NCI-H226 (cell line): ENCODE results near the gene FRMD4A.

Source experiments
- DNase-seq: peaks from one replicate; pipeline ENCODE4 v3.0.0-alpha.2; 2015

FRMD4A gene

GRCh38 chr10:14182781-14183180, 147.9 kb downstream of the FRMD4A start:
- DNase-seq = no peak

GRCh38 chr10:14181567-14181936, 149.2 kb downstream of the FRMD4A start:
- DNase-seq = no peak

- DNase-seq = no peak
Observed at GRCh38 chr10:14180911-14181566, 149.7 kb downstream of the FRMD4A start.

- no peak for DNase-seq
Observed at GRCh38 chr10:14179251-14179650, 151.5 kb downstream of the FRMD4A start.

GRCh38 chr10:14173706-14174594, 156.8 kb downstream of the FRMD4A start:
- DNase-seq = no peak

GRCh38 chr10:14173391-14173705, 157.4 kb downstream of the FRMD4A start:
- no peak for DNase-seq

- no peak for DNase-seq
Observed at GRCh38 chr10:14172336-14172950, 158.3 kb downstream of the FRMD4A start.

GRCh38 chr10:14171336-14171735, 159.4 kb downstream of the FRMD4A start:
- no peak for DNase-seq

GRCh38 chr10:14163377-14164086, 167.2 kb downstream of the FRMD4A start:
- no peak for DNase-seq

GRCh38 chr10:14162629-14163344, 167.9 kb downstream of the FRMD4A start:
- no peak for DNase-seq

- no peak for DNase-seq
Observed at GRCh38 chr10:14162061-14162460, 168.7 kb downstream of the FRMD4A start.

- DNase-seq = no peak
Observed at GRCh38 chr10:14160299-14160698, 170.4 kb downstream of the FRMD4A start.

GRCh38 chr10:14158575-14158974, 172.1 kb downstream of the FRMD4A start:
- no peak for DNase-seq

- DNase-seq = no peak
Observed at GRCh38 chr10:14156104-14156503, 174.6 kb downstream of the FRMD4A start.

GRCh38 chr10:14153570-14154055, 177.1 kb downstream of the FRMD4A start:
- DNase-seq = no peak

- no peak for DNase-seq
Observed at GRCh38 chr10:14151571-14151970, 179.2 kb downstream of the FRMD4A start.

GRCh38 chr10:14150526-14150925, 180.2 kb downstream of the FRMD4A start:
- DNase-seq = no peak

GRCh38 chr10:14146501-14146900, 184.2 kb downstream of the FRMD4A start:
- no peak for DNase-seq

GRCh38 chr10:14146025-14146424, 184.7 kb downstream of the FRMD4A start:
- DNase-seq = no peak

GRCh38 chr10:14144451-14144850, 186.3 kb downstream of the FRMD4A start:
- no peak for DNase-seq

GRCh38 chr10:14142606-14143250, 188.0 kb downstream of the FRMD4A start:
- no peak for DNase-seq

GRCh38 chr10:14141283-14141682, 189.4 kb downstream of the FRMD4A start:
- no peak for DNase-seq
